GM12875 (cell line): Measurements from ENCODE around the gene MRPS16.

Source experiments
- H3K4me3 ChIP-seq: one replicate; pipeline ENCODE4 v1.5.1; 2011; ENCODE audit warnings: low read depth, low read length, control low read depth
- CTCF ChIP-seq: IDR thresholded peaks from 2 replicates; pipeline ENCODE4 v1.5.1; 2011; ENCODE audit warnings: low read depth, mild to moderate bottlenecking, control low read depth, inconsistent platforms, low read length, moderate library complexity, borderline replicate concordance; ENCODE audit not compliant: insufficient read depth

Gene MRPS16

GRCh38 chr10:73225518-73225917 is 26.9 kb downstream of the MRPS16 start:
- H3K4me3 ChIP-seq: no peak overlapping the region
- no peak for TF ChIP-seq CTCF

GRCh38 chr10:73220989-73221388 is 31.5 kb downstream of the MRPS16 start:
- no peak for TF ChIP-seq CTCF
- H3K4me3 ChIP-seq: no peak overlapping the region

- no peak for TF ChIP-seq CTCF
- H3K4me3 ChIP-seq: no peak overlapping the region
Measured at GRCh38 chr10:73219384-73219783, 33.1 kb downstream of the MRPS16 start.

GRCh38 chr10:73218431-73219191 is 33.8 kb downstream of the MRPS16 start:
- peak; percentile 50; the same call in 1 of the 2 replicates for TF ChIP-seq CTCF
- no peak overlapping the region for H3K4me3 ChIP-seq

- no peak overlapping the region for H3K4me3 ChIP-seq
- no peak for TF ChIP-seq CTCF
Measured at GRCh38 chr10:73217628-73218027, 34.8 kb downstream of the MRPS16 start.

- TF ChIP-seq CTCF: no peak
- no peak overlapping the region for H3K4me3 ChIP-seq
Measured at GRCh38 chr10:73215749-73216148, 36.7 kb downstream of the MRPS16 start.

- no peak overlapping the region for H3K4me3 ChIP-seq
- no peak for TF ChIP-seq CTCF
Measured at GRCh38 chr10:73211106-73211811, 41.2 kb downstream of the MRPS16 start.
